Body of pancreas (tissue), 4 donors: Measurements from ENCODE around the gene OGFOD2. TPM values are rescaled to one million over a fixed set of nuclear protein-coding genes. Genes with fewer than 3 reads are reported as not detected.

ENCODE experiments used
- ATAC-seq: fragments of 150-250 bp; one replicate; pipeline ENCODE4 v1.9.1; 2016
- DNase-seq, 4 donors: peaks; one replicate each; pipeline ENCODE4 v3.0.0-alpha.2; 2019
- H3K27ac ChIP-seq, 4 donors: fragments of 200-600 bp; sonication (generic); 1 replicate in 3 of 4; 2 replicates in 1 of 4; pipeline versions ENCODE4 v1.5.1 to v1.6.1; 2016 to 2019; ENCODE audit warnings: mild to moderate bottlenecking in 1 of 4, mixed read lengths in 1 of 4, moderate library complexity in 1 of 4
- H3K27me3 ChIP-seq, 2 donors: fragments of 200-600 bp; sonication (generic); one replicate each; pipeline ENCODE4 v1.6.0; 2016; ENCODE audit warnings: mild to moderate bottlenecking in 1 of 2
- H3K36me3 ChIP-seq, 2 donors: fragments of 200-600 bp; sonication (generic); replicated peaks in 1 of 2; 2 replicates each; pipeline ENCODE4 v1.5.1; 2016; ENCODE audit warnings: low read depth in 2 of 2; ENCODE audit not compliant: insufficient read depth in 1 of 2
- H3K4me1 ChIP-seq: fragments of 200-600 bp; sonication (generic); one replicate; pipeline ENCODE4 v1.6.0; 2016
- H3K4me3 ChIP-seq, 2 donors: fragments of 200-600 bp; sonication (generic); 1 replicate in 1 of 2; 2 replicates in 1 of 2; pipeline ENCODE4 v1.5.1; 2016 to 2019
- H3K9me3 ChIP-seq, 3 donors: fragments of 200-600 bp; sonication (generic); 1 replicate in 2 of 3; 2 replicates in 1 of 3; pipeline ENCODE4 v1.5.1; 2016
- CTCF ChIP-seq, 7 experiments: fragments of 450-650 bp in 4 of 7; fragments of 200-600 bp in 3 of 7; sonication (generic) in 3 of 7; IDR thresholded peaks; one replicate each; pipeline ENCODE4 v1.5.1; 2016 to 2019; ENCODE audit warnings: antibody characterized with exemption in 7 of 7
- POLR2A ChIP-seq, 3 donors: fragments of 450-650 bp; IDR thresholded peaks; one replicate each; pipeline ENCODE4 v1.6.1; 2016; ENCODE audit warnings: antibody characterized with exemption in 3 of 3, mild to moderate bottlenecking in 2 of 3
- WGBS, 2 donors: methylation state at CpG; one replicate each; pipeline ENCODE4 v1.1.5; 2017; 5-methylcytosine and 5-hydroxymethylcytosine counted together
- intact Hi-C: fragments of 100-400 bp; cut with DNase I; formaldehyde crosslinking; loops from one replicate; pipeline ENCODE4 v1.15.1; 2023
- total RNA-seq, 2 donors: library from RNA; depleted of rRNA; stranded (reverse); fragments of >200 nt; gene quantifications; one replicate each; pipeline ENCODE4 v1.1.0, GENCODE V29; 2016

Gene OGFOD2
- total RNA-seq, 2 donors from 2014 or later: 8.6 to 25.4 TPM

GRCh38 chr12:123004287-123004686 lies 29.2 kb downstream of the OGFOD2 start:
- Histone ChIP-seq H3K27me3 (no peaks in the 10 kb centered on the region), H3K36me3 (peaks cover 0 to 3% of the 10 kb centered on the region in 2 donors), H3K9me3 (no peaks in the 10 kb centered on the region), H3K4me3 (no peak overlapping the region), H3K27ac (no peak overlapping the region), H3K4me1 (no peaks in the 10 kb centered on the region)
- no peak for DNase-seq
- TF ChIP-seq POLR2A (IDR thresholded peaks at IDR 0.05): no peak
- ATAC-seq: no peak
- intact Hi-C loops: no loop called here
- WGBS, 2 donors: 86 to 90% methylated on average over 11 to 14 of the region's 14 CpGs

- ATAC-seq: no peak
- TF ChIP-seq CTCF (IDR thresholded peaks at IDR 0.05) (no peak), POLR2A (IDR thresholded peaks at IDR 0.05) (no peak)
- H3K4me3 ChIP-seq: no peak overlapping the region
- H3K27me3 ChIP-seq: no peaks in the 10 kb centered on the region
- H3K27ac ChIP-seq: no peak overlapping the region
- intact Hi-C loops: no loop called here
- H3K36me3 ChIP-seq: peaks cover 0 to 3% of the 10 kb centered on the region in 2 donors
- H3K4me1 ChIP-seq: no peaks in the 10 kb centered on the region
- no peaks in the 10 kb centered on the region for H3K9me3 ChIP-seq
- DNase-seq: no peak
- WGBS, 2 donors: 91 to 94% methylated on average over 10 to 21 of the region's 22 CpGs
Observed at GRCh38 chr12:123005081-123005626, 30.1 kb downstream of the OGFOD2 start.

GRCh38 chr12:123006977-123007376 lies 31.9 kb downstream of the OGFOD2 start:
- WGBS, 2 donors: 80 to 81% methylated on average over 12 of the region's 12 CpGs
- peaks cover 0 to 3% of the 10 kb centered on the region in 2 donors for H3K36me3 ChIP-seq

GRCh38 chr12:123010110-123010509 lies 35.1 kb downstream of the OGFOD2 start:
- DNase-seq (no peak), ATAC-seq (no peak)
- intact Hi-C loops: no loop called here
- Histone ChIP-seq H3K36me3 (no peaks in the 10 kb centered on the region), H3K27me3 (no peaks in the 10 kb centered on the region), H3K9me3 (no peaks in the 10 kb centered on the region), H3K4me1 (no peaks in the 10 kb centered on the region), H3K4me3 (no peak overlapping the region), H3K27ac (no peak overlapping the region)
- no peak for TF ChIP-seq CTCF (IDR thresholded peaks at IDR 0.05)
- TF ChIP-seq POLR2A (IDR thresholded peaks at IDR 0.05): no peak
- 83 to 100% methylated on average over 1 of the region's 1 CpG for WGBS, 2 donors

More at GRCh38 chr12:123006977-123007376, 31.9 kb downstream of the OGFOD2 start:
- H3K4me3 ChIP-seq: no peak overlapping the region
- H3K4me1 ChIP-seq: no peaks in the 10 kb centered on the region
- TF ChIP-seq POLR2A (IDR thresholded peaks at IDR 0.05) (no peak), CTCF (IDR thresholded peaks at IDR 0.05) (no peak)
- intact Hi-C loops: no loop called here
- no peak for DNase-seq
- no peaks in the 10 kb centered on the region for H3K27me3 ChIP-seq
- no peak for ATAC-seq
- no peaks in the 10 kb centered on the region for H3K9me3 ChIP-seq
- no peak overlapping the region for H3K27ac ChIP-seq

- Histone ChIP-seq H3K4me1 (no peaks in the 10 kb centered on the region), H3K36me3 (no peaks in the 10 kb centered on the region), H3K27me3 (no peaks in the 10 kb centered on the region), H3K9me3 (no peaks in the 10 kb centered on the region), H3K27ac (no peak overlapping the region), H3K4me3 (no peak overlapping the region)
- no peak for DNase-seq
- ATAC-seq: no peak
- intact Hi-C loops: no loop called here
- TF ChIP-seq POLR2A (IDR thresholded peaks at IDR 0.05) (no peak), CTCF (IDR thresholded peaks at IDR 0.05) (no peak)
- WGBS, 2 donors: 85 to 87% methylated on average over 3 to 4 of the region's 4 CpGs
Observed at GRCh38 chr12:123010681-123011080, 35.6 kb downstream of the OGFOD2 start.
